ENCODE data around the gene CAST.

The CAST gene

DNA sequence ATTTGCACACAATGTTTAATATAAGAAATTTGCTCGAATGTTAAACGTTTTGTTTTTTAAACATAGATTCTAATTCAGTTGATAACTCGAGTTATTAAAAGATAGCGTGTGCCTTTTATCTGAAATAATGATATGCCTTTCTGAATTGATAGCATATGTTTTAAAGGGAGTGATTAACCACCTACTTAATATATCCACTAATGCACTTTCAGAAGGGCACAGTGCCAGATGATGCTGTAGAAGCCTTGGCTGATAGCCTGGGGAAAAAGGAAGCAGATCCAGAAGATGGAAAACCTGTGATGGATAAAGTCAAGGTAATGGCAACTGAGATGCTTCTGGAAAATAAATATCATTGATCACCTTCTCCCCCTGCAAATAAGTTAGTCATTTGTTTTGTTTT lies 91.7 kb downstream of the CAST start:
- peak; percentile 85 for DNase-seq

DNA sequence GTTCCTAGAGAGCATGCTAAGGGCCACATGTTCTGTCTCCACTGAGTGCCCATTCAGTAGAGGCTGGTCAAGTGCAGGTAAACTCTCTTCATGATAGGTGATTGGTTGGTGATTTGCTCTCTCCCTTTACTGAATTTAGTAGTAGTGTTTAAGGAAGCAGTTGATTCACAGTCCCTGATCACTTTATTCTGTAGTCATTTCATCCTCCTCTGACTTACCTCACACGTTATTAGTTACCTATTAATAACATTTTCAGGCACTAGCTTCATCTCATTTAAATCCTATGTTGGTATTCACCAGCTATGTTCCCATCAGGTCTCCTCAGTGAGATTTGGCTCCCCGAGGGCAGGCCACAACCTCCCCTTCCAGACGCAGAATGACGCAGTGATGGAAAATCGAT lies 93.7 kb downstream of the CAST start:
- TF ChIP-seq, protein P1, sequence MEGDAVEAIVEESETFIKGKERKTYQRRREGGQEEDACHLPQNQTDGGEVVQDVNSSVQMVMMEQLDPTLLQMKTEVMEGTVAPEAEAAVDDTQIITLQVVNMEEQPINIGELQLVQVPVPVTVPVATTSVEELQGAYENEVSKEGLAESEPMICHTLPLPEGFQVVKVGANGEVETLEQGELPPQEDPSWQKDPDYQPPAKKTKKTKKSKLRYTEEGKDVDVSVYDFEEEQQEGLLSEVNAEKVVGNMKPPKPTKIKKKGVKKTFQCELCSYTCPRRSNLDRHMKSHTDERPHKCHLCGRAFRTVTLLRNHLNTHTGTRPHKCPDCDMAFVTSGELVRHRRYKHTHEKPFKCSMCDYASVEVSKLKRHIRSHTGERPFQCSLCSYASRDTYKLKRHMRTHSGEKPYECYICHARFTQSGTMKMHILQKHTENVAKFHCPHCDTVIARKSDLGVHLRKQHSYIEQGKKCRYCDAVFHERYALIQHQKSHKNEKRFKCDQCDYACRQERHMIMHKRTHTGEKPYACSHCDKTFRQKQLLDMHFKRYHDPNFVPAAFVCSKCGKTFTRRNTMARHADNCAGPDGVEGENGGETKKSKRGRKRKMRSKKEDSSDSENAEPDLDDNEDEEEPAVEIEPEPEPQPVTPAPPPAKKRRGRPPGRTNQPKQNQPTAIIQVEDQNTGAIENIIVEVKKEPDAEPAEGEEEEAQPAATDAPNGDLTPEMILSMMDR (IDR thresholded peaks at IDR 0.05; ENCODE audit: low read depth, low read length) = no peak
- Histone ChIP-seq H3K4me1 (peaks cover 16% of the 10 kb centered on the region), H3K4me3 (ENCODE audit: low read depth, low read length) (no peak overlapping the region), H3K9me3 (no peaks in the 10 kb centered on the region; the same call in 1 of the 2 replicates), H3K27me3 (no peaks in the 10 kb centered on the region), H3K36me3 (no peaks in the 10 kb centered on the region)
- DNase-seq = no peak

More for the DNA sequence above, 91.7 kb downstream of the CAST start:
- Histone ChIP-seq H3K9me3 (no peaks in the 10 kb centered on the region; the same call in 1 of the 2 replicates), H3K36me3 (no peaks in the 10 kb centered on the region), H3K4me3 (ENCODE audit: low read depth, low read length) (peak overlapping the region; percentile 18), H3K27me3 (no peaks in the 10 kb centered on the region), H3K4me1 (peaks cover 16% of the 10 kb centered on the region)
- TF ChIP-seq, protein P1 (IDR thresholded peaks at IDR 0.05; ENCODE audit: low read depth, low read length) = no peak

DNA sequence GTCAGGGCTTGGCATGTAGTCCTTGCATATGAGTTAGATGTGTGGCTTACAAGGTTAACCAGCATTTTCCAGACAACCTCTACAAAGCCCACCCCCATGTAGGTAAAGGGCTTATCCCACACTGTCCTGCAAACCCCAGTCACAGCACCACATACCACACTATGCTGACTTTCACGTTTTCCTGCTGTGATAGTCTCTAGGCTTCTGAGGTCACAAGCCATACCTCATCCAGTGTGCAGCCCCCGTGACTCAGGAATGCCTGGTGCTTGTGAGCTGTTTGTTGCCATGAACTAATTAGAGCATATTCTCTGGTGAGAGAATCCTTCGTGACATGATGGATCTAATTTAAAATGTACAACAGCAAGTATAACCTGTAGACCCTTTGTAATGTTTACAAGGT lies 94.8 kb downstream of the CAST start:
- TF ChIP-seq, protein P1 (IDR thresholded peaks at IDR 0.05; ENCODE audit: low read depth, low read length) = no peak
- no peaks in the 10 kb centered on the region for H3K36me3 ChIP-seq
- no peak for DNase-seq

DNA sequence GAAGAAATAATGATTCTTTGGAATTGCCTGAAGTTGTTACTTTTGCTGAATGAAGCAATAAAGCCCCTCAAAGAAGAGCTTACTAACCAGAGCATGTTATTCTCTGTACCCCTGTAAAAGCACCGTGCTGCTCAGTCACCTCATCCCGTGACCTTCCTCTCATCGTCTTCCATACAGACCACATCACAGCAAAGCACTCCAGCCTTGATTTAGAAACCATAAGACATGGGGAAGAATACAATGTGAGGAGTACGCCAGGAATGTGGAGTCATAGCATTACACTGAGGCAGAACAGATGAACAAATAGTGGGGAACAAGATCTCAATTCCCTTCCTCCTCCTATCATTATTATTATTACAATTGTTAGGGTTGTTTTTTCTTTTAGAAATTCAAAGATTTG lies 96.4 kb downstream of the CAST start:
- TF ChIP-seq, protein P1 (IDR thresholded peaks at IDR 0.05; ENCODE audit: low read depth, low read length) = no peak
- Histone ChIP-seq H3K36me3 (no peaks in the 10 kb centered on the region), H3K4me1 (peaks cover 21% of the 10 kb centered on the region), H3K27me3 (no peaks in the 10 kb centered on the region), H3K4me3 (ENCODE audit: low read depth, low read length) (no peak overlapping the region), H3K9me3 (no peaks in the 10 kb centered on the region; the same call in 1 of the 2 replicates)
- no peak for DNase-seq

More for the DNA sequence above, 94.8 kb downstream of the CAST start:
- Histone ChIP-seq H3K4me3 (ENCODE audit: low read depth, low read length) (no peak overlapping the region), H3K4me1 (peaks cover 19% of the 10 kb centered on the region), H3K27me3 (no peaks in the 10 kb centered on the region), H3K9me3 (no peaks in the 10 kb centered on the region; the same call in 1 of the 2 replicates)

DNA sequence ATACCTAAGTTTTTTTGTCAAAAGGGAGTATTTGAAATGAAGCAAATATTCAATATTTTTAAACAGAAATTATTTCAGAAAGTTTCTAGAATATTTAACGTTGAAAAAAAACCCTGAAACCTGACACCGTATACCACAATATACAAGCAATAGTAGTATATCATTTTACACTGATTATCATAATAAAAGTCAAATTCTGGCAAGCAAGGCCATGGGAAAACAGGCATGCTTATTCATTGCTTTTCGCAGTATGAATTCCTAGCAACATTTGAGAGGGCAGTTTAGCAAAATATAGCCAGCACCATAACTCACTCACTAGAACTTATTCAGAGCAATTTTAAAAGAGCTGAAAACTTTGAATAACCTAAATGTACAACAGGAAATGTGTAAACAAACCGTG lies 99.4 kb downstream of the CAST start:
- DNase-seq = no peak
- H3K4me1 ChIP-seq = peaks cover 15% of the 10 kb centered on the region
- H3K36me3 ChIP-seq = no peaks in the 10 kb centered on the region
- no peaks in the 10 kb centered on the region; the same call in 1 of the 2 replicates for H3K9me3 ChIP-seq
- no peak overlapping the region for H3K4me3 ChIP-seq (ENCODE audit: low read depth, low read length)
- H3K27me3 ChIP-seq = no peaks in the 10 kb centered on the region
- TF ChIP-seq, protein P1 (IDR thresholded peaks at IDR 0.05; ENCODE audit: low read depth, low read length) = no peak

DNA sequence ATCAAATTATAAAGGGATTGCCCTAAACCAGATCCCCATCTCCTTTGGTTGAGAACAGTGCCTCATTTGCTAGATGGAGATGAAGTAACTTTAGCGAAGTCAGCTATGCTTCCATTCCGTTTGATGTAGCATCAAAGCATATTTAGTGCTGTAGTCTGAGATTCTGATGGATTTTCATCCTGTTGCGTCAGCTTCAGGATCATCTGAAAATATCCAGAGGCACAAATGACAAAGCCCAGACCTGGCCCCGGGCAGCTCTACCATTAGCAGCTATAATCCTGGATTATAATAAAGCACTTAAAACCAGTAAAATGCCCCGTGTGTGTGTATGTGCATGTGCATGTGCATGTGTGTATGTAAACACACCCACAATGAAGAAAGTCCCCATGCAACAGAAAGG lies 100.8 kb downstream of the CAST start:
- TF ChIP-seq, protein P1 (IDR thresholded peaks at IDR 0.05; ENCODE audit: low read depth, low read length) = no peak

More for the DNA sequence above, 100.8 kb downstream of the CAST start:
- H3K27me3 ChIP-seq = no peaks in the 10 kb centered on the region
- H3K36me3 ChIP-seq = no peaks in the 10 kb centered on the region
- peaks cover 15% of the 10 kb centered on the region for H3K4me1 ChIP-seq
- DNase-seq = peak; percentile 83
- H3K9me3 ChIP-seq = no peaks in the 10 kb centered on the region
- H3K4me3 ChIP-seq (ENCODE audit: low read depth, low read length) = peak overlapping the region; percentile 5

Measured in BE2C (cell line).